SK-N-SH (cell line): ENCODE data around the gene ELAVL4. TPM values are rescaled to one million over a fixed set of nuclear protein-coding genes. Genes with fewer than 3 reads are reported as not detected.

Experiments
- CTCF ChIA-PET: fragments of 300-600, 350-600 bp; formaldehyde crosslinking; extraction: SDS; loops from one replicate; lab custom pipeline; 2021; lab: Yijun Ruan, JAX
- POLR2A ChIA-PET: fragments of 350-600 bp; sonication (Branson Sonifier 250); formaldehyde crosslinking; extraction: SDS; loops from one replicate; lab custom pipeline; 2020; ENCODE audit warnings: antibody characterized with exemption, inconsistent platforms; lab: Yijun Ruan, JAX
- DNase-seq: peaks from one replicate; pipeline ENCODE4 v3.0.0; 2012
- H2AFZ ChIP-seq: fragments of 200-600 bp; sonication (generic); 2 replicates; pipeline ENCODE4 v1.8.1; 2016; ENCODE audit warnings: antibody characterized with exemption, mild to moderate bottlenecking, low read depth
- H3F3A ChIP-seq: fragments of 200-600 bp; sonication (generic); replicated peaks from 2 replicates; pipeline ENCODE3; 2016; ENCODE audit warnings: antibody characterized with exemption, mild to moderate bottlenecking; ENCODE audit not compliant: insufficient read depth
- H3K27ac ChIP-seq, 2 experiments: fragments of 200-500 bp in 1 of 2; fragments of 200-600 bp in 1 of 2; sonication (Bioruptor generic) in 1 of 2; sonication (generic), shearing (Covaris generic) in 1 of 2; 2 replicates each; pipeline versions ENCODE4 v1.5.1 to v1.6.1; 2014 to 2016; ENCODE audit warnings: low read depth in 2 of 2, inconsistent platforms in 1 of 2, low read length in 1 of 2, mild to moderate bottlenecking in 1 of 2, mixed read lengths in 1 of 2
- H3K27me3 ChIP-seq: fragments of 200-600 bp; sonication (generic), shearing (Covaris generic); 2 replicates; pipeline ENCODE4 v1.6.1; 2016; ENCODE audit warnings: mixed run types; ENCODE audit not compliant: insufficient read depth
- H3K36me3 ChIP-seq, 2 experiments: fragments of 200-500 bp in 1 of 2; fragments of 200-600 bp in 1 of 2; sonication (Bioruptor generic) in 1 of 2; sonication (generic) in 1 of 2; replicated peaks in 1 of 2; 2 replicates each; pipeline versions ENCODE3 to v1.5.1; 2014 to 2016; ENCODE audit warnings: low read length in 1 of 2, mild to moderate bottlenecking in 1 of 2; ENCODE audit not compliant: insufficient read depth in 2 of 2, control insufficient read depth in 1 of 2
- H3K4me1 ChIP-seq, 2 experiments: fragments of 200-500 bp in 1 of 2; fragments of 200-600 bp in 1 of 2; sonication (Bioruptor generic) in 1 of 2; sonication (generic), shearing (Covaris generic) in 1 of 2; 2 replicates each; pipeline versions ENCODE4 v1.5.1 to v1.6.1; 2014 to 2016; ENCODE audit warnings: low read depth in 1 of 2, low read length in 1 of 2, mixed run types in 1 of 2; ENCODE audit not compliant: insufficient read depth in 2 of 2, control insufficient read depth in 1 of 2
- H3K4me2 ChIP-seq: fragments of 200-600 bp; sonication (generic), shearing (Covaris generic); 2 replicates; pipeline ENCODE4 v1.6.1; 2017; ENCODE audit warnings: mixed run types
- H3K4me3 ChIP-seq, 2 experiments: fragments of 200-500 bp in 1 of 2; fragments of 200-600 bp in 1 of 2; sonication (Bioruptor generic) in 1 of 2; sonication (generic), shearing (Covaris generic) in 1 of 2; 2 replicates each; pipeline versions ENCODE4 v1.5.1 to v1.8.1; 2014 to 2016; ENCODE audit warnings: low read depth in 2 of 2, inconsistent platforms in 1 of 2, low read length in 1 of 2, mild to moderate bottlenecking in 1 of 2, mixed read lengths in 1 of 2, moderate library complexity in 1 of 2
- H3K79me2 ChIP-seq: fragments of 200-600 bp; sonication (generic); 2 replicates; pipeline ENCODE4 v1.8.1; 2017; ENCODE audit warnings: mild to moderate bottlenecking; ENCODE audit not compliant: insufficient read depth
- H3K9ac ChIP-seq: fragments of 200-600 bp; sonication (generic); 2 replicates; pipeline ENCODE4 v1.6.1; 2017; ENCODE audit warnings: mixed run types
- H3K9me2 ChIP-seq: fragments of 200-600 bp; sonication (generic); 2 replicates; pipeline ENCODE4 v1.6.1; 2017; ENCODE audit warnings: mixed run types
- H3K9me3 ChIP-seq: fragments of 200-600 bp; sonication (generic); 2 replicates; pipeline ENCODE4 v1.6.1; 2017; ENCODE audit warnings: mixed run types, mild to moderate bottlenecking, moderate library complexity
- H4K20me1 ChIP-seq: fragments of 200-600 bp; sonication (generic); 2 replicates; pipeline ENCODE4 v1.6.1; 2017; ENCODE audit warnings: mild to moderate bottlenecking, mixed run types; ENCODE audit not compliant: insufficient read depth
- CHD2 ChIP-seq: fragments of 150-350 bp; IDR thresholded peaks from 2 replicates; pipeline ENCODE4 v1.6.1; 2018; ENCODE audit warnings: low read length; ENCODE audit not compliant: partially characterized antibody
- ELF1 ChIP-seq: IDR thresholded peaks from 2 replicates; pipeline ENCODE4 v1.4.0; 2012
- EZH2phosphoT487 ChIP-seq: fragments of 200-600 bp; sonication (generic); IDR thresholded peaks from 2 replicates; pipeline ENCODE4 v1.6.1; 2017; ENCODE audit warnings: low read depth, mixed run types, mild to moderate bottlenecking, antibody characterized with exemption, moderate library complexity, borderline replicate concordance
- FOSL2 ChIP-seq: IDR thresholded peaks from 2 replicates; pipeline ENCODE4 v1.4.0; 2012; ENCODE audit warnings: low read depth, mild to moderate bottlenecking, moderate library complexity, borderline replicate concordance
- FOXM1 ChIP-seq: IDR thresholded peaks from 2 replicates; pipeline ENCODE4 v1.4.0; 2012; ENCODE audit warnings: low read depth, mild to moderate bottlenecking
- GATA2 ChIP-seq: sonication (generic); formaldehyde crosslinking; IDR thresholded peaks from 2 replicates; pipeline ENCODE4 v1.5.0; 2020; ENCODE audit warnings: mild to moderate bottlenecking, missing genetic modification reagents
- MXI1 ChIP-seq: IDR thresholded peaks from 2 replicates; pipeline ENCODE4 v1.6.1; 2012; ENCODE audit warnings: mild to moderate bottlenecking, low read depth, low read length, improper control_type of control experiment
- NRF1 ChIP-seq: IDR thresholded peaks from 2 replicates; pipeline ENCODE4 v1.6.1; 2012; ENCODE audit warnings: low read depth, mild to moderate bottlenecking, low read length
- RAD21 ChIP-seq: IDR thresholded peaks from 2 replicates; pipeline ENCODE4 v1.6.1; 2012; ENCODE audit warnings: mild to moderate bottlenecking, low read length
- RCOR1 ChIP-seq: fragments of 150-350 bp; IDR thresholded peaks from 2 replicates; pipeline ENCODE4 v1.6.1; 2017; ENCODE audit warnings: antibody characterized with exemption, low read length
- RFX5 ChIP-seq: IDR thresholded peaks from 2 replicates; pipeline ENCODE4 v1.6.1; 2012; ENCODE audit warnings: mild to moderate bottlenecking, improper control_type of control experiment, low read length
- SIN3A ChIP-seq: IDR thresholded peaks from 2 replicates; pipeline ENCODE4 v1.6.1; 2012; ENCODE audit warnings: low read depth, mild to moderate bottlenecking, low read length, moderate library complexity, borderline replicate concordance
- TAF1 ChIP-seq: IDR thresholded peaks from 2 replicates; pipeline ENCODE4 v1.6.1; 2012; ENCODE audit warnings: low read depth, mild to moderate bottlenecking, low read length, moderate library complexity, borderline replicate concordance
- TCF12 ChIP-seq: IDR thresholded peaks from 2 replicates; pipeline ENCODE4 v1.4.0; 2012
- TEAD4 ChIP-seq: IDR thresholded peaks from 2 replicates; pipeline ENCODE4 v1.4.0; 2012; ENCODE audit warnings: mild to moderate bottlenecking, borderline replicate concordance; ENCODE audit not compliant: insufficient read depth
- WGBS: methylation state at CpG from one replicate; pipeline ENCODE4 v1.1.6; 2017; ENCODE audit warnings: low lambda C conversion rate; 5-methylcytosine and 5-hydroxymethylcytosine counted together
- polyA plus RNA-seq, 3 experiments: library from polyadenylated mRNA; depleted of rRNA; stranded (reverse); fragments of >200 nt; gene quantifications; 2 replicates each; pipeline ENCODE4 v1.2.3, GENCODE V29; 2012
- TF ChIP-seq, protein P1 (sequence below): fragments of 150-350 bp; IDR thresholded peaks from 2 replicates; pipeline ENCODE4 v1.6.1; 2016; ENCODE audit warnings: mild to moderate bottlenecking, low read depth, low read length
- TF ChIP-seq, protein P2 (sequence below): IDR thresholded peaks from 2 replicates; pipeline ENCODE4 v1.4.0; 2012; ENCODE audit warnings: low read depth, borderline replicate concordance
- TF ChIP-seq, protein P3 (sequence below): IDR thresholded peaks from 2 replicates; pipeline ENCODE4 v1.4.0; 2012; ENCODE audit warnings: low read depth
- TF ChIP-seq, protein P4 (sequence below): IDR thresholded peaks from 2 replicates; pipeline ENCODE4 v1.4.0; 2012; ENCODE audit warnings: low read depth, borderline replicate concordance
- TF ChIP-seq, protein P5 (sequence below): fragments of 150-350 bp; IDR thresholded peaks from 2 replicates; pipeline ENCODE4 v1.6.1; 2017; ENCODE audit warnings: antibody characterized with exemption, low read length, low read depth, borderline replicate concordance

ELAVL4 gene
- polyA plus RNA-seq, 1 of the 3 experiments (the other 2 are of a cell fraction), result 2.7 TPM

DNA sequence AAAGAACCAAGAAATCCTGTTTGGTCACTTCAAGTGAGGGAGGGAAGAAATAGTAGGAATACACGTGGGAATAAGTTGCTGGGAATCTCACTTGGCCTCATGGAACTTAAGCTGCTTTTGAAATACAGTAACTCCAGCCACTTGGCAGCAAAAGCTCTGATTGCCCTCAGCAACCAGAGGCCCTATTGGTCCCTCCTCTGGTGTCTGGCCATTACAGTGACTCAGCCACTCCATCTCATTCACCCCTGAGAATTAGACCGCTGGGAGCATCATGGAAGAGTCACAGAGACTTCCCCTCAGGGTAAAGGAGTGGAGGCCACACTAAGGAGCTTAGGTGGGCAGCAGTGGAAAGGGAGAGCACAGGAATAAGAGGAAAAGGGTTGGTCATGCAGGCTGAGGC lies 99.6 kb downstream of the ELAVL4 start:
- CTCF ChIA-PET, result interaction anchor here (1.7 to 3.1 kb wide), 3 partner anchors 13 to 63 kb away, joined by 3 to 9 read pairs (median 4); no protein-coding TSS in a partner anchor
- peak; percentile 23 for DNase-seq
- Histone ChIP-seq H3K9ac (no peak overlapping the region), H3K4me3 (no peak overlapping the region), H3K4me1 (peaks cover 0 to 17% of the 10 kb centered on the region in 2 experiments; a peak in 2 of 4 replicates), H3K27me3 (no peaks in the 10 kb centered on the region), H3F3A (no peaks in the 10 kb centered on the region), H3K27ac (peak overlapping the region in 1 of 2 experiments; percentile 63; a peak in 2 of 4 replicates), H2AFZ (no peak overlapping the region), H3K79me2 (no peaks in the 10 kb centered on the region), H4K20me1 (no peaks in the 10 kb centered on the region), H3K4me2 (no peak overlapping the region), H3K36me3 (no peaks in the 10 kb centered on the region), H3K9me3 (no peaks in the 10 kb centered on the region), H3K9me2 (no peaks in the 10 kb centered on the region)
- WGBS, result 26% methylated on average over 2 of the region's 2 CpGs
- no peak for TF ChIP-seq MXI1
- TF ChIP-seq FOSL2, result no peak
- no peak for TF ChIP-seq EZH2phosphoT487
- TF ChIP-seq, protein P1, sequence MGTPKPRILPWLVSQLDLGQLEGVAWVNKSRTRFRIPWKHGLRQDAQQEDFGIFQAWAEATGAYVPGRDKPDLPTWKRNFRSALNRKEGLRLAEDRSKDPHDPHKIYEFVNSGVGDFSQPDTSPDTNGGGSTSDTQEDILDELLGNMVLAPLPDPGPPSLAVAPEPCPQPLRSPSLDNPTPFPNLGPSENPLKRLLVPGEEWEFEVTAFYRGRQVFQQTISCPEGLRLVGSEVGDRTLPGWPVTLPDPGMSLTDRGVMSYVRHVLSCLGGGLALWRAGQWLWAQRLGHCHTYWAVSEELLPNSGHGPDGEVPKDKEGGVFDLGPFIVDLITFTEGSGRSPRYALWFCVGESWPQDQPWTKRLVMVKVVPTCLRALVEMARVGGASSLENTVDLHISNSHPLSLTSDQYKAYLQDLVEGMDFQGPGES, result no peak
- TF ChIP-seq ELF1, result no peak
- no peak for TF ChIP-seq NRF1
- TF ChIP-seq TEAD4, result no peak
- TF ChIP-seq, protein P2, sequence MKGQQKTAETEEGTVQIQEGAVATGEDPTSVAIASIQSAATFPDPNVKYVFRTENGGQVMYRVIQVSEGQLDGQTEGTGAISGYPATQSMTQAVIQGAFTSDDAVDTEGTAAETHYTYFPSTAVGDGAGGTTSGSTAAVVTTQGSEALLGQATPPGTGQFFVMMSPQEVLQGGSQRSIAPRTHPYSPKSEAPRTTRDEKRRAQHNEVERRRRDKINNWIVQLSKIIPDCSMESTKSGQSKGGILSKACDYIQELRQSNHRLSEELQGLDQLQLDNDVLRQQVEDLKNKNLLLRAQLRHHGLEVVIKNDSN, result no peak
- TF ChIP-seq RAD21, result no peak
- TF ChIP-seq CHD2, result no peak
- TF ChIP-seq GATA2 (CRISPR knock-in tag), result no peak
- no peak for TF ChIP-seq SIN3A
- TF ChIP-seq, protein P3, sequence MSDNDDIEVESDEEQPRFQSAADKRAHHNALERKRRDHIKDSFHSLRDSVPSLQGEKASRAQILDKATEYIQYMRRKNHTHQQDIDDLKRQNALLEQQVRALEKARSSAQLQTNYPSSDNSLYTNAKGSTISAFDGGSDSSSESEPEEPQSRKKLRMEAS, result no peak
- no peak for TF ChIP-seq RFX5
- POLR2A ChIA-PET, result no interaction called here

DNA sequence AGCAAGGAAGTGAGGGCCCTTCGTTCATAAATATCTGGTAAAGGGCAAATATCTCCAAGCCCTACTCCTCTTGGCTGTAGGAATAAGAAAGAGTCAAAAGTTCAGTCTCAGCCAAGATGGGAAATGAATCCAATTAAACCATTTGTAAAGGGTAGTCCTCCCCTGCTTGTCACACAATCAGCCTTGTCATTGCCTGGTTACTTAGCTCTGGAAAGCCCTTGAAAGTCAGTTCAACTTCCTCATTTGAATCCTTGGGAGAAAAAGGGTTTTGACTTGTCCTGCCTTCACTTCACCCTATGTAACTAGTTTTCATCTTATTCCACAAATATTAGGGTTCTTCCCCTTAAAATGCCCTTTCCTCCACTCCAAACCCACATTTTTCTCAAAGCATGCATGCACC lies 100.0 kb downstream of the ELAVL4 start:
- ChIA-PET CTCF (interaction anchor here (1.7 to 3.1 kb wide), 3 partner anchors 13 to 63 kb away, joined by 3 to 9 read pairs (median 4); no protein-coding TSS in a partner anchor), POLR2A (no interaction called here)
- WGBS, result 8% methylated on average over 1 of the region's 1 CpG
- Histone ChIP-seq H3K4me1 (peaks cover 0 to 17% of the 10 kb centered on the region in 2 experiments; a peak in 2 of 4 replicates), H3F3A (no peaks in the 10 kb centered on the region), H3K9ac (no peak overlapping the region), H3K9me2 (no peaks in the 10 kb centered on the region), H3K27me3 (no peaks in the 10 kb centered on the region), H3K9me3 (no peaks in the 10 kb centered on the region), H4K20me1 (no peaks in the 10 kb centered on the region), H3K4me3 (no peak overlapping the region), H3K36me3 (no peaks in the 10 kb centered on the region), H3K27ac (peak overlapping the region in 1 of 2 experiments; percentile 63; a peak in 2 of 4 replicates), H3K4me2 (no peak overlapping the region), H2AFZ (no peak overlapping the region), H3K79me2 (no peaks in the 10 kb centered on the region)
- DNase-seq, result no peak
- TF ChIP-seq, protein P4, sequence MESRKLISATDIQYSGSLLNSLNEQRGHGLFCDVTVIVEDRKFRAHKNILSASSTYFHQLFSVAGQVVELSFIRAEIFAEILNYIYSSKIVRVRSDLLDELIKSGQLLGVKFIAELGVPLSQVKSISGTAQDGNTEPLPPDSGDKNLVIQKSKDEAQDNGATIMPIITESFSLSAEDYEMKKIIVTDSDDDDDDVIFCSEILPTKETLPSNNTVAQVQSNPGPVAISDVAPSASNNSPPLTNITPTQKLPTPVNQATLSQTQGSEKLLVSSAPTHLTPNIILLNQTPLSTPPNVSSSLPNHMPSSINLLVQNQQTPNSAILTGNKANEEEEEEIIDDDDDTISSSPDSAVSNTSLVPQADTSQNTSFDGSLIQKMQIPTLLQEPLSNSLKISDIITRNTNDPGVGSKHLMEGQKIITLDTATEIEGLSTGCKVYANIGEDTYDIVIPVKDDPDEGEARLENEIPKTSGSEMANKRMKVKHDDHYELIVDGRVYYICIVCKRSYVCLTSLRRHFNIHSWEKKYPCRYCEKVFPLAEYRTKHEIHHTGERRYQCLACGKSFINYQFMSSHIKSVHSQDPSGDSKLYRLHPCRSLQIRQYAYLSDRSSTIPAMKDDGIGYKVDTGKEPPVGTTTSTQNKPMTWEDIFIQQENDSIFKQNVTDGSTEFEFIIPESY, result no peak
- TF ChIP-seq RFX5 (no peak), EZH2phosphoT487 (no peak), RCOR1 (no peak), TCF12 (no peak), FOXM1 (no peak), TAF1 (no peak), SIN3A (no peak), RAD21 (no peak)
- TF ChIP-seq, protein P5, sequence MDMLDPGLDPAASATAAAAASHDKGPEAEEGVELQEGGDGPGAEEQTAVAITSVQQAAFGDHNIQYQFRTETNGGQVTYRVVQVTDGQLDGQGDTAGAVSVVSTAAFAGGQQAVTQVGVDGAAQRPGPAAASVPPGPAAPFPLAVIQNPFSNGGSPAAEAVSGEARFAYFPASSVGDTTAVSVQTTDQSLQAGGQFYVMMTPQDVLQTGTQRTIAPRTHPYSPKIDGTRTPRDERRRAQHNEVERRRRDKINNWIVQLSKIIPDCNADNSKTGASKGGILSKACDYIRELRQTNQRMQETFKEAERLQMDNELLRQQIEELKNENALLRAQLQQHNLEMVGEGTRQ, result no peak
- TF ChIP-seq, protein P1, result no peak
